Activated CD4-positive, alpha-beta T cell treated with anti-CD3 and anti-CD28 coated beads, Interleukin-2, amount 10 ng/mL, durations not matched to agents 24 days and 14 days (primary cell): ENCODE measurements around the gene THSD4. TPM values are rescaled to one million over a fixed set of nuclear protein-coding genes. Genes with fewer than 3 reads are reported as not detected.

Experiments
- DNase-seq: peaks from one replicate; pipeline ENCODE4 v3.0.0; 2022
- H3K27ac Mint-ChIP-seq: one replicate; pipeline ENCODE4 v1.8.0; 2022; ENCODE audit warnings: mild to moderate bottlenecking, mixed read lengths
- H3K27me3 Mint-ChIP-seq: one replicate; pipeline ENCODE4 v1.8.0; 2022; ENCODE audit warnings: mixed read lengths
- H3K36me3 Mint-ChIP-seq: one replicate; pipeline ENCODE4 v1.8.0; 2022; ENCODE audit warnings: low read depth, mild to moderate bottlenecking, mixed read lengths
- H3K4me1 Mint-ChIP-seq: one replicate; pipeline ENCODE4 v1.8.0; 2021; ENCODE audit warnings: mixed read lengths
- H3K4me3 Mint-ChIP-seq: one replicate; pipeline ENCODE4 v1.8.0; 2022; ENCODE audit warnings: mild to moderate bottlenecking, moderate library complexity, mixed read lengths
- H3K9me3 Mint-ChIP-seq: one replicate; pipeline ENCODE4 v1.8.0; 2021; ENCODE audit warnings: mixed read lengths
- intact Hi-C: fragments of 100-400 bp; cut with micrococcal nuclease; formaldehyde crosslinking; loops from one replicate; pipeline ENCODE4 v1.15.1; 2023
- total RNA-seq: library from RNA; stranded (reverse); gene quantifications from 2 replicates; pipeline ENCODE4 v1.2.3, GENCODE V29; 2022

Gene THSD4
- total RNA-seq, 1 donor from 2014 or later: not detected

- Mint-ChIP-seq H3K27me3 (no peaks in the 10 kb centered on the region), H3K4me3 (no peak overlapping the region), H3K9me3 (no peaks in the 10 kb centered on the region), H3K27ac (no peak overlapping the region), H3K4me1 (no peaks in the 10 kb centered on the region), H3K36me3 (no peaks in the 10 kb centered on the region)
- intact Hi-C loops: no loop called here
- no peak for DNase-seq
Observed at GRCh38 chr15:71735385-71735757, 620.1 kb downstream of the THSD4 start.

DNA sequence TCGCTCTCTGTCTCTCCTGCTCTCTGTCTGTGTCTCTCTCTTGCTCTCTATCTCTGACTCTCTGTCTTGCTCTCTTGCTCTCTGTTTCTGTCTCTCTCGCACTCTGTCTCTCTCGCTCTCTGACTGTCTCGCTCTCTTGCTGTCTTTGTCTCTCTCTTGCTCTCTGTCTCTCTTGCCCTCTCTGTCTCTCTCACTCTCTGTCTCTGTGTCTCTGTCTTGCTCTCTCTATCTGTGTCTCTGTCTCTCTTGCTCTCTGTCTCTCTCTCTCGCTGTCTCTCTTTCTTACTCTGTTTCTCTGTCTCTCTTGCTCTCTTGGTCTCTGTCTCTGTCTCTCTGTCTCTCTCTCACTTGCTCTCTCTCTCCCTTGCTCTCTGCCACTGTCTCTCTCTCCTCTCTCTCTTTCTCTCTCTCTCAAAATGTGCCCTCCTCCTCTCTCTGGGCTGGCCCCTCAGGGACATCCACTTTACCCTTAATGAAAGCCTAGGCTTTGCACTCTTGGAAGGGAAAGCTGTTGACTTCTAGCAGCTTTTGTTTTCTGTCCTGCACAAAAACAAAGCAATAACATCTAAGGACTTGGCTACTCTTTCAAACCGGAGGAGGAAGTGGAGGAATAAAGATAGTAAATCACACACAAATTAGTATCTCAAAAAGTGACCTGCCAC, 621.1 kb downstream of the THSD4 start:
- Mint-ChIP-seq H3K27me3 (peaks cover 2% of the 10 kb centered on the region), H3K4me1 (no peaks in the 10 kb centered on the region), H3K36me3 (no peaks in the 10 kb centered on the region), H3K27ac (no peak overlapping the region), H3K9me3 (no peaks in the 10 kb centered on the region), H3K4me3 (no peak overlapping the region)
- no peak for DNase-seq
- intact Hi-C loops: no loop called here

GRCh38 chr15:71737761-71738160, 622.5 kb downstream of the THSD4 start:
- H3K27ac Mint-ChIP-seq: no peak overlapping the region
- no peaks in the 10 kb centered on the region for H3K4me1 Mint-ChIP-seq
- no peak overlapping the region for H3K4me3 Mint-ChIP-seq
- H3K36me3 Mint-ChIP-seq: no peaks in the 10 kb centered on the region
- H3K27me3 Mint-ChIP-seq: peaks cover 2% of the 10 kb centered on the region
- intact Hi-C loops: no loop called here
- H3K9me3 Mint-ChIP-seq: no peaks in the 10 kb centered on the region
- DNase-seq: no peak

GRCh38 chr15:71739355-71739754, 624.1 kb downstream of the THSD4 start:
- H3K9me3 Mint-ChIP-seq: no peaks in the 10 kb centered on the region
- intact Hi-C loops: no loop called here
- no peaks in the 10 kb centered on the region for H3K36me3 Mint-ChIP-seq
- no peak overlapping the region for H3K4me3 Mint-ChIP-seq
- no peak overlapping the region for H3K27ac Mint-ChIP-seq
- no peaks in the 10 kb centered on the region for H3K4me1 Mint-ChIP-seq
- no peak for DNase-seq
- peaks cover 4% of the 10 kb centered on the region for H3K27me3 Mint-ChIP-seq

DNA sequence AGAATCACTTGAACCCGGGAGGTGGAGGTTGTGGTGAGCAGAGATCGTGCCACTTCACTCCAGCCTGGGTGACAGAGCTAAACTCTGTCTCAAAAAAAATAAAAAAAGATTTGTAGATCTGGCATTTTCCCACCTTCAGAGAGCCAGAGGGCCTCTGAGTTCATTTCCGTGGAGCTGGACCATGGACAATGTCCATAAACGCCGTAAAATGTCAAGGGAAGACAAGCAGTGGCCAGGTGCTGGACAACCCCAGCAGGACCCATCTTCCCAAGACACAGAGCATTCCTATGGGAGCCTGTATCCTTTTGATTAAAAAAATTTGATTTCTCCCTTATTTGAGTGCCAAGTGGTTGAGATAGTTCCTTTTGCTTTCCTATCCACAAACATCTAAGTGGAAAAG, 627.7 kb downstream of the THSD4 start:
- no peak overlapping the region for H3K4me3 Mint-ChIP-seq
- no peaks in the 10 kb centered on the region for H3K36me3 Mint-ChIP-seq
- H3K4me1 Mint-ChIP-seq: no peaks in the 10 kb centered on the region
- peaks cover 4% of the 10 kb centered on the region for H3K27me3 Mint-ChIP-seq
- no peak for DNase-seq
- no peaks in the 10 kb centered on the region for H3K9me3 Mint-ChIP-seq
- no peak overlapping the region for H3K27ac Mint-ChIP-seq
- intact Hi-C loops: no loop called here

GRCh38 chr15:71743861-71744382, 628.7 kb downstream of the THSD4 start:
- H3K4me1 Mint-ChIP-seq: no peaks in the 10 kb centered on the region
- intact Hi-C loops: loop anchor here (1.0 to 2.0 kb wide), 2 partner anchors 57 to 413 kb away; no protein-coding TSS in a partner anchor
- H3K9me3 Mint-ChIP-seq: no peaks in the 10 kb centered on the region
- DNase-seq: peak; percentile 85
- H3K36me3 Mint-ChIP-seq: no peaks in the 10 kb centered on the region
- H3K27ac Mint-ChIP-seq: no peak overlapping the region
- no peak overlapping the region for H3K4me3 Mint-ChIP-seq
- H3K27me3 Mint-ChIP-seq: peaks cover 4% of the 10 kb centered on the region

DNA sequence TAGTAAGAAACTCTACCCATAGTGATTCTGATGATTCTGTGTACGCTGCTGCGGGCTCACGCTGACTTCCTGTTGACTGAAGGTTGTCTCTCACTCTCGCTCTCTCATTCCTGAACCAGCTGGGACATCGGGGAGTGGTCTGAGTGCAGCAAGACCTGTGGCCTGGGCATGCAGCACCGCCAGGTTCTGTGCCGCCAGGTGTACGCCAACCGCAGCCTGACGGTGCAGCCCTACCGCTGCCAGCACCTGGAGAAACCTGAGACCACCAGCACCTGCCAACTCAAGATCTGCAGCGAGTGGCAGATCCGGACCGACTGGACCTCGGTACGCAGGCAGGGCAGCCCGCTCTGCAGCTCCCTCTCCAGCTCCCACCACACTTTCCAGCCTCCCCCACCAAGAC, 631.4 kb downstream of the THSD4 start:
- intact Hi-C loops: no loop called here
- H3K9me3 Mint-ChIP-seq: no peaks in the 10 kb centered on the region
- no peaks in the 10 kb centered on the region for H3K4me1 Mint-ChIP-seq
- H3K27ac Mint-ChIP-seq: no peak overlapping the region
- H3K27me3 Mint-ChIP-seq: peaks cover 3% of the 10 kb centered on the region
- no peak for DNase-seq
- H3K36me3 Mint-ChIP-seq: no peaks in the 10 kb centered on the region
- H3K4me3 Mint-ChIP-seq: no peak overlapping the region

- Mint-ChIP-seq H3K27me3 (peaks cover 7% of the 10 kb centered on the region), H3K9me3 (no peaks in the 10 kb centered on the region), H3K36me3 (no peaks in the 10 kb centered on the region), H3K27ac (no peak overlapping the region), H3K4me3 (no peak overlapping the region), H3K4me1 (no peaks in the 10 kb centered on the region)
- DNase-seq: no peak
- intact Hi-C loops: no loop called here
Observed at GRCh38 chr15:71747128-71748083, 632.1 kb downstream of the THSD4 start.

GRCh38 chr15:71748293-71748718, 633.0 kb downstream of the THSD4 start:
- Mint-ChIP-seq H3K27ac (no peak overlapping the region), H3K27me3 (peaks cover 12% of the 10 kb centered on the region), H3K4me1 (no peaks in the 10 kb centered on the region), H3K36me3 (no peaks in the 10 kb centered on the region), H3K4me3 (no peak overlapping the region), H3K9me3 (no peaks in the 10 kb centered on the region)
- no peak for DNase-seq
- intact Hi-C loops: no loop called here

- H3K27ac Mint-ChIP-seq: no peak overlapping the region
- peaks cover 10% of the 10 kb centered on the region for H3K27me3 Mint-ChIP-seq
- H3K4me1 Mint-ChIP-seq: no peaks in the 10 kb centered on the region
- H3K36me3 Mint-ChIP-seq: no peaks in the 10 kb centered on the region
- intact Hi-C loops: no loop called here
- H3K9me3 Mint-ChIP-seq: no peaks in the 10 kb centered on the region
- DNase-seq: no peak
- H3K4me3 Mint-ChIP-seq: no peak overlapping the region
Observed at GRCh38 chr15:71749500-71749899, 634.2 kb downstream of the THSD4 start.

DNA sequence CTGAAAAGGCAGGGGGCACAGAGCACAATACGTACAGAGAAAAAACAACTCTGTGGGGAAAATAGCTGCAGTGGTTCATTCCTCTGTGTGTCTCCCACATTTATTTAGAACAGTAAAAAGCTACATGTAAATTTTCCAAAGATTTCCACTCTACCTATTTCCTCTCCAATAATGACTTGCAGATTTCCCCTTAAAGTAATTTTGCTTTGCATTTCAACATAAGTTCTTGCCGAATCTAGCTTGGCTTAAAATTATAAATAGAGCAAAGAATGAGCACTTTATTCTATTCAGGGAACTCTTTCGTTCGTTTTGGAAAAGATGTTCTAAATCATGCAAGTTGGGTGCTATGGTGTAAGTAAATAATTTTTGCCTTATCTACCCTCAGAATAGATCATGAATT, 636.9 kb downstream of the THSD4 start:
- intact Hi-C loops: no loop called here
- Mint-ChIP-seq H3K27ac (no peak overlapping the region), H3K36me3 (no peaks in the 10 kb centered on the region), H3K4me1 (no peaks in the 10 kb centered on the region), H3K9me3 (no peaks in the 10 kb centered on the region), H3K4me3 (no peak overlapping the region), H3K27me3 (peaks cover 12% of the 10 kb centered on the region)
- no peak for DNase-seq

GRCh38 chr15:71752604-71753289, 637.5 kb downstream of the THSD4 start:
- Mint-ChIP-seq H3K27me3 (peaks cover 12% of the 10 kb centered on the region), H3K4me1 (no peaks in the 10 kb centered on the region), H3K36me3 (no peaks in the 10 kb centered on the region), H3K9me3 (no peaks in the 10 kb centered on the region), H3K4me3 (no peak overlapping the region), H3K27ac (no peak overlapping the region)
- DNase-seq: no peak
- intact Hi-C loops: no loop called here

DNA sequence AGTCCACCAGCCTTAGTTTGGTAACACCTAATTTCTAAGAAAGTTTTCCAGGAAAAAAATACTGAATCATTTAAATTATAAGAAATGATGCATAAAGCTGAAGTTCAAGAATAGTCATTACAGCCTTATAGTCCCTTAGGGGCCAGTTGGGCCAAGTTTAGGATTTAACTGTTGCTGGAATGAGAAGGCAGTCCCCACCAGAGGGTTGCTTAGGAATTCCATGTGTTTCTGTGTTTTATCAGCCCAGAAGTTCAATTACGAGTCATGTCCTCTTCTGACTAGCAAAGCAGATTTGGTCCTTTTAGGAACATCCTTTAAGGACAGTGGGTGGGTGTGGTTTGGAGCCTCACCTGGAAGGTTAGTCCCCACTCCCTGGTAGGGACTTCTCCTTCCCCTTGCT, 638.1 kb downstream of the THSD4 start:
- Mint-ChIP-seq H3K36me3 (no peaks in the 10 kb centered on the region), H3K27ac (no peak overlapping the region), H3K27me3 (peaks cover 12% of the 10 kb centered on the region), H3K4me3 (no peak overlapping the region), H3K4me1 (no peaks in the 10 kb centered on the region), H3K9me3 (no peaks in the 10 kb centered on the region)
- intact Hi-C loops: no loop called here
- DNase-seq: no peak

DNA sequence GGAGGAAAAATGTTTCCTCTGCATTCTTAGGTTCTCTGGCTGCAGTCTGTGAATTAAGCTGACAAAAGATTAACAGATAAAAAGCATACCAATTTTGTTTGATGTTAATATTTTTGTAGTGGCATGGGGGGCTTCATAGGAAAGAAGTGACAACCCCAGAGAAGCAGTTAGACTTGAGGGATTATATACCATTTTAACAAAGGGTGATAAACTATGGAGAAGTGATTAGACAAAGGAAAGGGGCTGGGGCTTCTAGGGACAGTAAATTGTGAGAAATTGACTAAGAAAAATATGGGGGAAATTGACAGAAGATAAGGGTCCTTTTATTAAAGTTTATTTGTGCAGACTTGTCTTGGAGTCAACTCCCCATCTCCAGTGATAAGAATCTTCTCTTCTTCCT, 639.4 kb downstream of the THSD4 start:
- H3K27ac Mint-ChIP-seq: no peak overlapping the region
- no peaks in the 10 kb centered on the region for H3K9me3 Mint-ChIP-seq
- intact Hi-C loops: no loop called here
- no peaks in the 10 kb centered on the region for H3K4me1 Mint-ChIP-seq
- no peak overlapping the region for H3K4me3 Mint-ChIP-seq
- DNase-seq: no peak
- H3K27me3 Mint-ChIP-seq: peaks cover 12% of the 10 kb centered on the region
- H3K36me3 Mint-ChIP-seq: no peaks in the 10 kb centered on the region
